Measurements from ENCODE around the gene DHCR7. TPM values are rescaled to one million over a fixed set of nuclear protein-coding genes. Genes with fewer than 3 reads are reported as not detected.

The DHCR7 gene
- polyA plus RNA-seq, 1 of the 3 experiments (the other 2 are of a cell fraction): 21.4 TPM

DNA sequence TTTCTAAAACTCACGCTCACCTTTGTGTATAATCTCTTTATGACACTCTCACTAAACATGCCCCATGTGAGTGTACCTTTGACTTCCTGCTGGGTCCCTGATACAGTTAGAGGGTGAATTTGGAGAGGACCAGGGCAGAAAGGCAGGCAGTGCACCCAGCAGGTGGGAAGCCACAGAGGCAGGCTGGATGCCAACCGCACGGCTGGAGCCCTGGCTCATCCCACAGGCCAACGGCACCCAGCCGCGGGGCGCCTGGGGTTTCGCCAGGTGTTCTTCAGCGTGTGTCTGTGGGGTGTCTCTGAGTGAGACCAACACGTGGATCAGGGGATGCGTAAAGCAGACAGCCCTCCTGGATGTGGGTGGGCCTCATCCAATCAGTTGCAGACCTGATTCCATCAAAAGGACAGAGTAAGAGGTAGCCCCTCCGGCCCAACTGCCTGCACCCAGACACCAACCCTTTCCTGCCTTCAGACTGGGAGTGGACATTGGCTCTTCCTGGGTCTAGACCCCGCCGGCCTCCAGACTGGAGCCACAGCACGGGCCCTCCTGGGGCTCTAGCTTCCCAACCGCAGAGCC, 51.6 kb downstream of the DHCR7 start:
- Histone ChIP-seq H2AFZ (ENCODE audit: low read depth) (no peak overlapping the region), H3K9me3 (no peaks in the 10 kb centered on the region), H3K27ac (ENCODE audit: low read depth in 2 of 2, low read length in 1 of 2) (no peak overlapping the region), H4K20me1 (ENCODE audit: insufficient read depth) (no peaks in the 10 kb centered on the region), H3K4me1 (ENCODE audit: control insufficient read depth in 1 of 2, insufficient read depth in 2 of 2, low read depth in 1 of 2, low read length in 1 of 2) (no peaks in the 10 kb centered on the region), H3K9ac (no peak overlapping the region), H3K36me3 (replicated peaks in 1 of 2; ENCODE audit: control insufficient read depth in 1 of 2, insufficient read depth in 2 of 2, low read length in 1 of 2) (no peaks in the 10 kb centered on the region), H3F3A (replicated peaks; ENCODE audit: insufficient read depth) (no peaks in the 10 kb centered on the region), H3K79me2 (ENCODE audit: insufficient read depth) (no peaks in the 10 kb centered on the region), H3K27me3 (ENCODE audit: insufficient read depth) (no peaks in the 10 kb centered on the region), H3K4me2 (no peak overlapping the region), H3K9me2 (no peaks in the 10 kb centered on the region), H3K4me3 (ENCODE audit: low read depth in 2 of 2, low read length in 1 of 2) (no peak overlapping the region)
- CTCF ChIA-PET: no interaction called here
- no peak for TF ChIP-seq RCOR1 (IDR thresholded peaks at IDR 0.05; ENCODE audit: low read length)
- TF ChIP-seq EP300 (IDR thresholded peaks at IDR 0.05; ENCODE audit: borderline replicate concordance in 1 of 2, low read depth in 1 of 2, low read length in 1 of 2): no peak
- TF ChIP-seq TEAD4 (IDR thresholded peaks at IDR 0.05; ENCODE audit: borderline replicate concordance, insufficient read depth): no peak
- no peak for TF ChIP-seq FOXM1 (IDR thresholded peaks at IDR 0.05; ENCODE audit: low read depth)
- no peak for TF ChIP-seq RAD21 (IDR thresholded peaks at IDR 0.05; ENCODE audit: low read length)
- no peak for TF ChIP-seq GABPA (IDR thresholded peaks at IDR 0.05; ENCODE audit: low read depth)
- TF ChIP-seq, protein P1, sequence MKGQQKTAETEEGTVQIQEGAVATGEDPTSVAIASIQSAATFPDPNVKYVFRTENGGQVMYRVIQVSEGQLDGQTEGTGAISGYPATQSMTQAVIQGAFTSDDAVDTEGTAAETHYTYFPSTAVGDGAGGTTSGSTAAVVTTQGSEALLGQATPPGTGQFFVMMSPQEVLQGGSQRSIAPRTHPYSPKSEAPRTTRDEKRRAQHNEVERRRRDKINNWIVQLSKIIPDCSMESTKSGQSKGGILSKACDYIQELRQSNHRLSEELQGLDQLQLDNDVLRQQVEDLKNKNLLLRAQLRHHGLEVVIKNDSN (IDR thresholded peaks at IDR 0.05; ENCODE audit: borderline replicate concordance, low read depth): no peak
- TF ChIP-seq MEF2A (IDR thresholded peaks at IDR 0.05; ENCODE audit: borderline replicate concordance, low read depth): no peak
- no peak for TF ChIP-seq TAF1 (IDR thresholded peaks at IDR 0.05; ENCODE audit: borderline replicate concordance, low read depth, low read length)
- TF ChIP-seq NRF1 (IDR thresholded peaks at IDR 0.05; ENCODE audit: low read depth, low read length): no peak
- no peak for TF ChIP-seq POLR2AphosphoS5 (IDR thresholded peaks at IDR 0.05; ENCODE audit: low read depth, low read length)
- no peak for TF ChIP-seq FOSL2 (IDR thresholded peaks at IDR 0.05; ENCODE audit: borderline replicate concordance, low read depth)
- DNase-seq: no peak
- POLR2A ChIA-PET: no interaction called here
- WGBS (ENCODE audit: low lambda C conversion rate): 67% methylated on average over 13 of the region's 16 CpGs

DNA sequence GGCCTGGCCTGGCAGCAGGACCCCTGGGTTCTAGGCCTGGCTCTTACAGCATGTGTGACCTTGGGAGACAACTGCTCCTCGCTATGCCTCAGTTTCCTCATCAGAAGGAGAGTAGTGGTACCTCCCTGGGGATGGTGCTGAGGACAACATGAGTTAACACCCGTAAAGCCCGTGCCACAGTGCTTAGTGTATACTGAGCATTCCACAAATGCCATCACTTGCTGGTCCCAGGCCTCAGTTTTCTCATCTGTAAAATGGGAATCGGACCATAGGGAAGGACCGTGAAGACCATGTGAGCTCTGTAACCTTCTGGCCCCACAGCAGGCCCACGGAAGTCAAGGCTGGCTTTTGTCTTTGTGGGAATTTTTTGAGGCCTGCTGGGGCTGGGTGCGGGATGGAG, 52.4 kb downstream of the DHCR7 start:
- no peak for DNase-seq
- Histone ChIP-seq H3K4me1 (ENCODE audit: control insufficient read depth in 1 of 2, insufficient read depth in 2 of 2, low read depth in 1 of 2, low read length in 1 of 2) (no peaks in the 10 kb centered on the region), H2AFZ (ENCODE audit: low read depth) (no peak overlapping the region), H3K27ac (ENCODE audit: low read depth in 2 of 2, low read length in 1 of 2) (no peak overlapping the region), H3K79me2 (ENCODE audit: insufficient read depth) (no peaks in the 10 kb centered on the region), H3F3A (replicated peaks; ENCODE audit: insufficient read depth) (no peaks in the 10 kb centered on the region), H3K27me3 (ENCODE audit: insufficient read depth) (no peaks in the 10 kb centered on the region), H3K4me3 (ENCODE audit: low read depth in 2 of 2, low read length in 1 of 2) (no peak overlapping the region), H3K4me2 (no peak overlapping the region), H3K36me3 (replicated peaks in 1 of 2; ENCODE audit: control insufficient read depth in 1 of 2, insufficient read depth in 2 of 2, low read length in 1 of 2) (no peaks in the 10 kb centered on the region), H3K9ac (no peak overlapping the region), H3K9me2 (no peaks in the 10 kb centered on the region), H4K20me1 (ENCODE audit: insufficient read depth) (no peaks in the 10 kb centered on the region), H3K9me3 (no peaks in the 10 kb centered on the region)
- ChIA-PET POLR2A (no interaction called here), CTCF (interaction anchor here (3.0 kb wide), 1 partner anchor 25 kb away, joined by 9 read pairs; no protein-coding TSS in a partner anchor)
- 36% methylated on average over 6 of the region's 7 CpGs for WGBS (ENCODE audit: low lambda C conversion rate)
- TF ChIP-seq FOXM1 (IDR thresholded peaks at IDR 0.05; ENCODE audit: low read depth) (no peak), NFIC (IDR thresholded peaks at IDR 0.05; ENCODE audit: borderline replicate concordance) (no peak), NRF1 (IDR thresholded peaks at IDR 0.05; ENCODE audit: low read depth, low read length) (no peak), FOXJ3 (CRISPR knock-in tag; IDR thresholded peaks at IDR 0.05) (no peak), GATA2 (CRISPR knock-in tag; IDR thresholded peaks at IDR 0.05) (no peak), RFX5 (IDR thresholded peaks at IDR 0.05; ENCODE audit: low read length) (no peak), RXRA (IDR thresholded peaks at IDR 0.05; ENCODE audit: borderline replicate concordance, low read depth) (no peak), POLR2AphosphoS5 (IDR thresholded peaks at IDR 0.05; ENCODE audit: low read depth, low read length) (no peak), RAD21 (IDR thresholded peaks at IDR 0.05; ENCODE audit: low read length) (no peak), TEAD4 (IDR thresholded peaks at IDR 0.05; ENCODE audit: borderline replicate concordance, insufficient read depth) (no peak), GABPA (IDR thresholded peaks at IDR 0.05; ENCODE audit: low read depth) (no peak), YY1 (IDR thresholded peaks at IDR 0.05; ENCODE audit: low read depth) (no peak), MXI1 (IDR thresholded peaks at IDR 0.05; ENCODE audit: low read depth, low read length) (no peak)
- TF ChIP-seq, protein P2, sequence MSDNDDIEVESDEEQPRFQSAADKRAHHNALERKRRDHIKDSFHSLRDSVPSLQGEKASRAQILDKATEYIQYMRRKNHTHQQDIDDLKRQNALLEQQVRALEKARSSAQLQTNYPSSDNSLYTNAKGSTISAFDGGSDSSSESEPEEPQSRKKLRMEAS (IDR thresholded peaks at IDR 0.05; ENCODE audit: low read depth): no peak
- TF ChIP-seq, protein P3, sequence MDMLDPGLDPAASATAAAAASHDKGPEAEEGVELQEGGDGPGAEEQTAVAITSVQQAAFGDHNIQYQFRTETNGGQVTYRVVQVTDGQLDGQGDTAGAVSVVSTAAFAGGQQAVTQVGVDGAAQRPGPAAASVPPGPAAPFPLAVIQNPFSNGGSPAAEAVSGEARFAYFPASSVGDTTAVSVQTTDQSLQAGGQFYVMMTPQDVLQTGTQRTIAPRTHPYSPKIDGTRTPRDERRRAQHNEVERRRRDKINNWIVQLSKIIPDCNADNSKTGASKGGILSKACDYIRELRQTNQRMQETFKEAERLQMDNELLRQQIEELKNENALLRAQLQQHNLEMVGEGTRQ (IDR thresholded peaks at IDR 0.05; ENCODE audit: borderline replicate concordance, low read depth, low read length): no peak
- TF ChIP-seq, protein P4, sequence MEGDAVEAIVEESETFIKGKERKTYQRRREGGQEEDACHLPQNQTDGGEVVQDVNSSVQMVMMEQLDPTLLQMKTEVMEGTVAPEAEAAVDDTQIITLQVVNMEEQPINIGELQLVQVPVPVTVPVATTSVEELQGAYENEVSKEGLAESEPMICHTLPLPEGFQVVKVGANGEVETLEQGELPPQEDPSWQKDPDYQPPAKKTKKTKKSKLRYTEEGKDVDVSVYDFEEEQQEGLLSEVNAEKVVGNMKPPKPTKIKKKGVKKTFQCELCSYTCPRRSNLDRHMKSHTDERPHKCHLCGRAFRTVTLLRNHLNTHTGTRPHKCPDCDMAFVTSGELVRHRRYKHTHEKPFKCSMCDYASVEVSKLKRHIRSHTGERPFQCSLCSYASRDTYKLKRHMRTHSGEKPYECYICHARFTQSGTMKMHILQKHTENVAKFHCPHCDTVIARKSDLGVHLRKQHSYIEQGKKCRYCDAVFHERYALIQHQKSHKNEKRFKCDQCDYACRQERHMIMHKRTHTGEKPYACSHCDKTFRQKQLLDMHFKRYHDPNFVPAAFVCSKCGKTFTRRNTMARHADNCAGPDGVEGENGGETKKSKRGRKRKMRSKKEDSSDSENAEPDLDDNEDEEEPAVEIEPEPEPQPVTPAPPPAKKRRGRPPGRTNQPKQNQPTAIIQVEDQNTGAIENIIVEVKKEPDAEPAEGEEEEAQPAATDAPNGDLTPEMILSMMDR (IDR thresholded peaks at IDR 0.05): no peak
- TF ChIP-seq, protein P1 (IDR thresholded peaks at IDR 0.05; ENCODE audit: borderline replicate concordance, low read depth): no peak
